ENCODE data around the gene HTR3A. TPM values are rescaled to one million over a fixed set of nuclear protein-coding genes. Genes with fewer than 3 reads are reported as not detected.

The HTR3A gene
- total RNA-seq, 3 donors from 2014 or later, result 0.33 TPM; not detected in 2

GRCh38 chr11:113998574-113998973 lies 23.7 kb downstream of the HTR3A start:
- intact Hi-C loops (cut with DNase I; ENCODE audit: low total_unique reads), result no loop called here
- Histone ChIP-seq H3K27me3 (peaks cover 0 to 21% of the 10 kb centered on the region in 2 donors), H3K4me3 (no peak overlapping the region)

GRCh38 chr11:114000526-114000925 lies 25.6 kb downstream of the HTR3A start:
- H3K27me3 ChIP-seq, result peaks cover 0 to 12% of the 10 kb centered on the region in 2 donors
- no peaks in the 10 kb centered on the region for H3K36me3 ChIP-seq
- intact Hi-C loops (cut with DNase I; ENCODE audit: low total_unique reads), result no loop called here
- H3K9me3 ChIP-seq, result no peaks in the 10 kb centered on the region
- no peak for DNase-seq (ENCODE audit: low spot score in 2 of 2)
- no peak overlapping the region for H3K27ac ChIP-seq
- H3K4me3 ChIP-seq, result no peak overlapping the region
- no peaks in the 10 kb centered on the region for H3K4me1 ChIP-seq
- TF ChIP-seq POLR2AphosphoS5 (IDR thresholded peaks at IDR 0.05), result no peak
- no peak for TF ChIP-seq POLR2A (IDR thresholded peaks at IDR 0.05)
- TF ChIP-seq CTCF (IDR thresholded peaks at IDR 0.05), result no peak

More at GRCh38 chr11:113998574-113998973, 23.7 kb downstream of the HTR3A start:
- no peaks in the 10 kb centered on the region for H3K4me1 ChIP-seq
- no peak for DNase-seq (ENCODE audit: low spot score in 2 of 2)
- no peaks in the 10 kb centered on the region for H3K9me3 ChIP-seq
- no peaks in the 10 kb centered on the region for H3K36me3 ChIP-seq
- TF ChIP-seq CTCF (IDR thresholded peaks at IDR 0.05), result no peak
- H3K27ac ChIP-seq, result no peak overlapping the region

- TF ChIP-seq CTCF (IDR thresholded peaks at IDR 0.05) (no peak), POLR2AphosphoS5 (IDR thresholded peaks at IDR 0.05) (no peak), POLR2A (IDR thresholded peaks at IDR 0.05) (no peak)
- no peak overlapping the region for H3K27ac ChIP-seq
- H3K27me3 ChIP-seq, result peaks cover 0 to 12% of the 10 kb centered on the region in 2 donors
- intact Hi-C loops (cut with DNase I; ENCODE audit: low total_unique reads), result no loop called here
- H3K4me1 ChIP-seq, result no peaks in the 10 kb centered on the region
- no peak for DNase-seq (ENCODE audit: low spot score in 2 of 2)
- H3K36me3 ChIP-seq, result no peaks in the 10 kb centered on the region
- H3K9me3 ChIP-seq, result no peaks in the 10 kb centered on the region
- no peak overlapping the region for H3K4me3 ChIP-seq
These were observed 26.5 kb downstream of the HTR3A start for GRCh38 chr11:114001416-114001815.

GRCh38 chr11:114008331-114008730 lies 33.4 kb downstream of the HTR3A start:
- Histone ChIP-seq H3K4me3 (no peak overlapping the region), H3K9me3 (no peaks in the 10 kb centered on the region), H3K4me1 (no peaks in the 10 kb centered on the region), H3K36me3 (no peaks in the 10 kb centered on the region), H3K27ac (no peak overlapping the region), H3K27me3 (peaks cover 0 to 8% of the 10 kb centered on the region in 2 donors)
- intact Hi-C loops (cut with DNase I; ENCODE audit: low total_unique reads), result no loop called here
- no peak for TF ChIP-seq POLR2A (IDR thresholded peaks at IDR 0.05)
- TF ChIP-seq POLR2AphosphoS5 (IDR thresholded peaks at IDR 0.05), result no peak
- no peak for TF ChIP-seq CTCF (IDR thresholded peaks at IDR 0.05)
- DNase-seq (ENCODE audit: low spot score in 2 of 2), result no peak

GRCh38 chr11:114010931-114011330 lies 36.0 kb downstream of the HTR3A start:
- H3K4me3 ChIP-seq, result no peak overlapping the region
- no peak for TF ChIP-seq POLR2AphosphoS5 (IDR thresholded peaks at IDR 0.05)
- TF ChIP-seq POLR2A (IDR thresholded peaks at IDR 0.05), result no peak
- no peak for TF ChIP-seq CTCF (IDR thresholded peaks at IDR 0.05)
- H3K27ac ChIP-seq, result no peak overlapping the region
- H3K9me3 ChIP-seq, result no peaks in the 10 kb centered on the region
- intact Hi-C loops (cut with DNase I; ENCODE audit: low total_unique reads), result no loop called here
- no peaks in the 10 kb centered on the region for H3K4me1 ChIP-seq
- no peaks in the 10 kb centered on the region for H3K36me3 ChIP-seq
- no peak for DNase-seq (ENCODE audit: low spot score in 2 of 2)
- peaks cover 0 to 8% of the 10 kb centered on the region in 2 donors for H3K27me3 ChIP-seq
